Activated naive CD4-positive, alpha-beta T cell (primary cell): ENCODE results near the gene NPHS1.
"Not testable (repeated sequence)": the region's sequence is repeated elsewhere in the genome, so short reads cannot be mapped to it uniquely, and the experiment has no call there.

Experiments
- DNase-seq, 4 experiments: peaks; one replicate each; lab custom pipeline; 2025; lab: John Stamatoyannopoulos, UW

NPHS1 gene

DNA sequence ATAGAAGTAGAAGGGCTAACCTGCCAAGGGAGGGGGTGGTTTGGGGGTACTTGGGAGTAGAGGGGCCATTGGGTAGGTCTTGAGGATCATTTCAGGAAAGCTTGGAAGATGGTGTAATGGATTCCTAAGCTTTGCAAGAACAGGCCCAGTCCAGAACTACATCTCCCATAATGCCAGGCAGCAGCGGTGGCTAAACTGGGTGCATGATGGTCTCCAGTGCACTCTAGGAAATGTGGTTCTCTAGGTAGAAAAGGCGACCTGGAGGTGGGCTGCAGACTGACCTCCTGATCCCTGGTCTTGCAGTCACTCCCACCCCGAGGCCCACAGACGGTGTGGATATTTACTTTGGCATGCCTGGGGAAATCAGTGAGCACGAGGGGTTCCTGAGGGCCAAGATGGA, 19.9 kb upstream of the NPHS1 start:
- no peak for DNase-seq

DNA sequence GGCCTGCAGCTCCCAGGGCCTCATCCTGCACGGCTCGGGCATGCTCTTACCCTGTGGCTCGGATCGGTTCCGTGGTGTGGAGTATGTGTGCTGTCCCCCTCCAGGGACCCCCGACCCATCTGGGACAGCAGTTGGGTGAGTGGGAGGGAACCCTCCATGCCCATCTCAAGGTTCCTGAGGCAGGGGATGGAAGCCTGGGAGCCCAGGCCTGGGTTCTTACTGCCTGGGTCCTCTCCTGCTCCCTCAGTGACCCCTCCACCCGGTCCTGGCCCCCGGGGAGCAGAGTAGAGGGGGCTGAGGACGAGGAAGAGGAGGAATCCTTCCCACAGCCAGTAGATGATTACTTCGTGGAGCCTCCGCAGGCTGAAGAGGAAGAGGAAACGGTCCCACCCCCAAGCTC, 19.3 kb upstream of the NPHS1 start:
- no peak for DNase-seq

DNA sequence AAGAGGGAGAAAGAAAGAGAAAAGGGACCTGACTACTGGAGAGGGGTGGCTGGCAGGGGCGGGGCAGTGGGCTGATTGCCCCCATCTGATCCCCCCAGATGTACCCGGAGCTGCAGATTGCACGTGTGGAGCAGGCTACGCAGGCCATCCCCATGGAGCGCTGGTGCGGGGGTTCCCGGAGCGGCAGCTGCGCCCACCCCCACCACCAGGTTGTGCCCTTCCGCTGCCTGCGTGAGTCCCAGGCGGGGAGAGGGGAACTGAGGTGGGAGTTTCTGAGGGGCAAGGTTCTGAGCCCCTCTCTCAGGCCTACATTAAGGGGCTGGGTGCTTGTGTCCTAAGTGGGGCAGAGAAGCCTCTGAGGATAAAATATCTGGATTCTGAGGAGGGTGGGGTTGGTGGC, 18.5 kb upstream of the NPHS1 start:
- DNase-seq = no peak

DNA sequence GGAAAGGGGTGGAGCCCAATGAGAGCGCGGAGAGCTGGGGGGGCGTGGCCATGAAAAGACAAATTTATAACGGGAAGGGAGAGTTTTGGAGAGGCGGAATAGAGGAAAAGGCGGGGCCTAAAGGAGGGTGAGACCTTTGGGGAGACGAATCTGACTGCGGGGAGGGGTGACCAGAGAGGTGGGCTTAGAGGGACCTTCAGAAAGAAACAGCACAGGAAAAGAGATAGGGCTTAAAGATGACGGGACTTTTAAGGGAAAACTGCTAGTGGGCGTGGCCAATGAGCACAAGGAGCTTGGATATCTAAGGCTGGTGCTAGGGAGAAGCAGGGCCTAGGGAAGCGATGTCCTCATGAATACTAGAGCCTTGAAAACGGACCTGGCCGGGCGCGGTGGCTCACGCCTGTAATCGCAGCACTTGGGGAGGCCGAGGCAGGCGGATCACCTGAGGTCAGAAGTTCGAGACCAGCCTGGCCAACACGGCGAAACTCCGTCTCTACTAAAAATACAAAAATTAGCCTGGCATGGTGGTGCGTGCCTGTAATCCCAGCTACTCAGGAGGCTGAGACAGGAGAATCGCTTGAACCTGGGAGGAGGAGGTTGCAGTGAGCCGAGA, 17.9 kb upstream of the NPHS1 start:
- not testable (repeated sequence) for DNase-seq

DNA sequence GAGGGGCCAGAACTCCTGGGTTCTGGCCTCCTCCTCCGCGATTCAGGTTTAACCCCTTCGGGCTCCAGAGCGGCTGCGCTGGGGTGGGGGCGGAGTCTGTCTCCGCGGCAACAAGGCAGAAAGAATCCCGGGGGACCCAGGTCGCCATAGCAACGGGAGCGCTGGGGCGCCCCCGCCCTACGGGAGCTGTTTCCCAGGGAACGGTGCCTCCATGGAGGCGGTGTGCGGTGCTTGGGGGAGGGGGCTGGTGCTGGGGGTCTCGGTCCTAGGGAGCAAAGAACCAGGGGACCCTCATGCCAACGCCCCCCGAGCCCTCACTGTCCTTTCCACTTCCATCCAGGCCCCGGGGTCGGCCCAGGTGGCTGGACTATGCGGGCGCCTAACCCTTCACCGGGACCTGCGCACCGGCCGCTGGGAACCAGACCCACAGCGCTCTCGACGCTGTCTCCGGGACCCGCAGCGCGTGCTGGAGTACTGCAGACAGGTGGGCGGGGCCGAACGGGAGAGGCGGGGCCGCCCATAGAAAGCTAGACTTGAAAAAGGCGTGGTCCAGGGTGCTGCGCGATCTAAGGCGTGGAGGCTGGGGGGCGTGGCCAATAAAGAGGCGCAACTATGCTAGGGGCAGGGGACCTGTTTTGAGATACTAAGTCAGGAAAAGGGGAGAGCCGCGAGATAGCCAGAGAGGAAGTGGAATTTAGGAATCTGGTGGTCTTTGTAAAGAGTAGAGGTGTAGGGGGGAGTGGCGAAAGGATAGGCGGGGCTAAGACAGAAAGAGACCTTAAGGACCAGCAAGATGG, 17.2 kb upstream of the NPHS1 start:
- peak; percentile 28 to 73 (median 52) for DNase-seq

DNA sequence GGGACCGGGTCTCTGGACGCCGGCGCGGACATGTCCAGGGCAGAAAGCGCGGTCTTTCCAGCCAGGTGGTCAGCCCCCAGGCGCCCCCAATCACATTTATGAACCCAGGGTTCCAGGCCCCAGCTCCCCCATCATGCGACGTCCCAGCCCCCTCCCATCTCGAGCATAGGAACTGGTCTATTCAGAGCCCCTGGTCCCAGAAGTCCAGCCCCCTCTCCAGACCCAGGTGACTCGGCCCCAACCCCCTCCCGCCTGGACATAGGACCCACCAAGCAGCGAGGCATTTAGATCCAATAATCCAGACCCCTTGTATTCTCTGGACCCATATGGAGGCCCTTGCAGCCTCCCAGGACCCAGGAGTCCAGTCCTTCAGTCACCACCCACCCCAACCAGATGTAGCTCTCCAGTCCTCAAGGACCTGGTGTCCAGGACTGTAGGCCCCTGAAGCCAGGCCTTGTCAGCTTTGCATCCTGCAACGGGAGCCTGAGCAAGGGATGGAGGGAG, 16.6 kb upstream of the NPHS1 start:
- no peak for DNase-seq

DNA sequence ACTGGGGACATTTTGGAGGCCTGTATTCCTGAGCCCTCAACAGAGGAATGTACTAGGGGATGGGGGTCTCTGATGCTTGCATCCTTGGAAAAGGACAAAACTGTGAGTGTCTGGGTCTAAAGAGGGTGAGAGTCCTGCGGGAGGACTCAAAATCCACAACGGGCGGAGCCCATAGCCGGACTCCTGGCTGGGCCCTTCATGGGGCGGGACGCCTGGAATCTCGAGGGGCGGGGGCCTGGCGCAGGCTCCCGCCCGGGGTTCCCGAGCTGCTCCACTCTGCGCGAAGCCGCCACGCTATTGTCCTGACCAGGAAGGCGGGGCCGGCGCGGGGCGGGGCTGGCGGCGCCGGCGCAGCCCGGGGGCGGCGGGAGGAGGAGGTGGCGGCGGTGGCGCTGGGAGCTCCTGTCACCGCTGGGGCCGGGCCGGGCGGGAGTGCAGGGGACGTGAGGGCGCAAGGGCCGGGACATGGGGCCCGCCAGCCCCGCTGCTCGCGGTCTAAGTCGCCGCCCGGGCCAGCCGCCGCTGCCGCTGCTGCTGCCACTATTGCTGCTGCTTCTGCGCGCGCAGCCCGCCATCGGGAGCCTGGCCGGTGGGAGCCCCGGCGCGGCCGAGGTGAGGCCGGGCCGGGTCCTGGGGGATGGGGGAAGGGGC, 16.0 kb upstream of the NPHS1 start, which contains the start of gene APLP1:
TSS of gene APLP1 (plus strand) at position 403 of the 651 bp plus-strand sequence. CDS start at position 466, 63 bp downstream.
- peak in 2 of 4 experiments; percentile 21 to 57 for DNase-seq

DNA sequence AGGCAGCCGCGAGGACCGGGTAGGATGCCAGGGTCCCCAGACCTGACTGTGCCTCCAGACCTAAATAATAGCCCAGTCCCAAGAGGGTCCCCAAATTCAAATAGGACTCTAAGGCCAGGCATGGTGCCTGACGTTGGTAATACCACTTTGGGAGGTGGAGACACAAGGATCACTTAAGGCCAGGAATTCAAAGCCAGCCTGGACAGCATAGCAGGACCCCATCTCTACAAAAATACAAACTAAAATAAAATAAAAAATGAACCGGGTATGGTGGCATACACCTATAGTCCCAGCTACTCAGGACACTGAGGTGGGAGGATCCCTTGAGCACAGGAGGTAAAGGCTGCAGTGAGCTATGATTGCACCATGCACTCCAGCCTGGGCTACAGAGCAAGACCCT, 10.7 kb upstream of the NPHS1 start:
- no peak for DNase-seq

DNA sequence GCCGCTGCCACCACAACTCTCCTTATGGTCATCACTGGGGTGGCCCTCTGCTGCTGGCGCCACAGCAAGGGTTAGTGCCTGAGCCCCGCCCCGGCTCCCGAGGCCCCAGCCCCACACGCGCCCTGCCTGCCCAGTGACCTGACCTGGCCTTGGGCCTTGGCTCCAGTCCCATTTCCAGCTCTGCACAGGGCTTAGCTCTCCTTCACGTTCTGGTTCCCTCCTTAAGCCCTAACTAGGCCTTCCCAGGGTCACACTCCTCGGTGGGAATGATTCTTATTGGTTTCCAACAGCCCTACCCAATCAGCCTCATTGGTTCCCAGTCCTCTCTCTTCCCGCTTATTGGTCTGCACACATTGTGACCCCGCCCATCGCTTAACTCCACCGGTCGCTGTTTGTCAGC, 10.2 kb upstream of the NPHS1 start:
- DNase-seq = no peak

DNA sequence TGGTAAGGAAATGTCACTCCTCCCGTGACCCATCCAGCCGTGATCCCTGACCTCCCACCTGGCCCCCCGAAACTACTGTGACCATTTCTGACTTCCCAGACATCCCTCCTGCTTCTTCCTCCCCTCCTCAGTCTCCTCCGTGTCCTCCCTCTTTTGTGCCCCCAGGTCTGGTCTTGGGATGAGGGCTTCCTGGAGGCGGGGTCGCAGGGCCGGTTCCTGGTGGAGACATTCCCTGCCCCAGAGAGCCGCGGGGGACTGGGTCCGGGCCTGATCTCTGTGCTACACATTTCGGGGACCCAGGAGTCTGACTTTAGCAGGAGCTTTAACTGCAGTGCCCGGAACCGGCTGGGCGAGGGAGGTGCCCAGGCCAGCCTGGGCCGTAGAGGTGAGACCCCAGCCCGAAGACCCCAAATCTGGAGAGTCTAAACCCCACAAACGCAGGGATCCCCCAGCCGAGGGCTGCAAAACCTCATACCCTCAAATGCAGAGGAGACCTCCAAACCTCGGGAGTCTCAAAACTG, 9.4 kb upstream of the NPHS1 start:
- DNase-seq = no peak

DNA sequence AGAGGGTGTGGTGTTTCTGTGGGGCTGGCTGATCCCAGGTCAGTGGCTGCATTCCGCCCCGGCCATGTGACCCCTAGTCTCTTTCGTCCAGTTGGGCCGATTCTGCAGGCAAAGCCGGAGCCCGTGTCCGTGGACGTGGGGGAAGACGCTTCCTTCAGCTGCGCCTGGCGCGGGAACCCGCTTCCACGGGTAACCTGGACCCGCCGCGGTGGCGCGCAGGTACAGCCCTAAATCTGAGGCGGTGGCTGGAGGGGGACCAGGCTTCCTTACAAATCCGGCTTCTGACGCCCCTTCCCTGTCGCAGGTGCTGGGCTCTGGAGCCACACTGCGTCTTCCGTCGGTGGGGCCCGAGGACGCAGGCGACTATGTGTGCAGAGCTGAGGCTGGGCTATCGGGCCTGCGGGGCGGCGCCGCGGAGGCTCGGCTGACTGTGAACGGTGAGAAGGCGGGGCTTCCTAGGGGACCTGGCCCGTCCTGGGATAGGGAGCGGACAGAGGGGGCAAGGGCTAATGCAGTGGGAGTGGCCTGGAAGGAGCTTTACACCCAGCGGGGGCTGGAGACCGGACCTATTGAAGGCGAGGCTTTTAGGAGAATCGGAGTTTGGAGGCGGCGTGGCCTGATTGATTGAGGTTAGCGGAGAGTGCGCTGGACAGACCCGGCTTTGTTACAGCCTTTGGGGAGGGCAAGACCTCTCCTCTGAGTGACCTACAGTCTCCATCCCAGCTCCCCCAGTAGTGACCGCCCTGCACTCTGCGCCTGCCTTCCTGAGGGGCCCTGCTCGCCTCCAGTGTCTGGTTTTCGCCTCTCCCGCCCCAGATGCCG, 8.7 kb upstream of the NPHS1 start:
- no peak for DNase-seq

DNA sequence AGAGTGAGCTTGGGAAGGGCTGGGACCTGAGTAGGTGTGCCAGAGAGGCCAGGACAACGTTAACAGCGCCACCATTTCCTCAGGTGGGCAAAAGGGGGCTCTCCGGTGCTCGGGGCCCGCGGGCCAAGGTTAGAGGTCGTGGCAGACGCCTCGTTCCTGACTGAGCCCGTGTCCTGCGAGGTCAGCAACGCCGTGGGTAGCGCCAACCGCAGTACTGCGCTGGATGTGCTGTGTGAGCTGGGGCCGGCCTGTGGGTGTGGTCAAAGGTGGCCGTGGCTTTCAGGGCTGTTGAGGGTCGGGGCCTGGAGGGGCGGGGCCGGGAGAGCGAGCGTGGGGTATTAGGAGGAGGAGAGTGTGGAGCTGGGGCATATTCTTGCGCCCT, 8.1 kb upstream of the NPHS1 start:
- DNase-seq = no peak

DNA sequence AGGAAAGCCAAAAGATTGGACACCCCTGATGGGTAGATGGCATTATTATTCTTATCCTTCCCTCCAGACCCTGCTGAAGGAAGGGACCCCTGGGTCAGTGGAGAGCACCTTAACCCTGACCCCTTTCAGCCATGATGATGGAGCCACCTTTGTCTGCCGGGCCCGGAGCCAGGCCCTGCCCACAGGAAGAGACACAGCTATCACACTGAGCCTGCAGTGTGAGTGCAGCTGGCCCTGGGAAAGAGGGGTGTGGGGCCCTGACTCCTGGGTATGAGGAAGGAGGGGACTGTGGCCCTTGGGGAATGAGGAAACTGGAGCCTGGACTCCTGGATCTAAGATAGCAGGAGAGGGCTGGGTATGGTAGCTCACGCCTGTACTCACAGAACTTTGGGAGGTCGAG, 7.1 kb upstream of the NPHS1 start:
- DNase-seq = no peak

DNA sequence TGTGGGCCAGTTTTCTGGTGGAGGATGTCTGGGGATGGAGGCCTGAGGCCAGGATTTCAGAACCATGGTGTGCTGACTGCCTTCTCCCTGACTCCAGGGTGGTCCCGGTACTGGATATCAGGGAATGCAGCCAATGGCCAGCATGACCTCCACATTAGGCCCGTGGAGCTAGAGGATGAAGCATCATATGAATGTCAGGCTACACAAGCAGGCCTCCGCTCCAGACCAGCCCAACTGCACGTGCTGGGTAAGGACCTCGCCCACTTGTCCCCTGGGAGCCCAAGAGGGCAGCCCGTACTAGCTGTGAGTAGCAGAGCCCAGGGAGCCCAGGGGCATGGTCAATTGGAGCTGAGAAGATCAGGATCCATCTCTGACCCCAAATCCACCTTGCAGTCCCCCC, 6.0 kb upstream of the NPHS1 start:
- DNase-seq = no peak

DNA sequence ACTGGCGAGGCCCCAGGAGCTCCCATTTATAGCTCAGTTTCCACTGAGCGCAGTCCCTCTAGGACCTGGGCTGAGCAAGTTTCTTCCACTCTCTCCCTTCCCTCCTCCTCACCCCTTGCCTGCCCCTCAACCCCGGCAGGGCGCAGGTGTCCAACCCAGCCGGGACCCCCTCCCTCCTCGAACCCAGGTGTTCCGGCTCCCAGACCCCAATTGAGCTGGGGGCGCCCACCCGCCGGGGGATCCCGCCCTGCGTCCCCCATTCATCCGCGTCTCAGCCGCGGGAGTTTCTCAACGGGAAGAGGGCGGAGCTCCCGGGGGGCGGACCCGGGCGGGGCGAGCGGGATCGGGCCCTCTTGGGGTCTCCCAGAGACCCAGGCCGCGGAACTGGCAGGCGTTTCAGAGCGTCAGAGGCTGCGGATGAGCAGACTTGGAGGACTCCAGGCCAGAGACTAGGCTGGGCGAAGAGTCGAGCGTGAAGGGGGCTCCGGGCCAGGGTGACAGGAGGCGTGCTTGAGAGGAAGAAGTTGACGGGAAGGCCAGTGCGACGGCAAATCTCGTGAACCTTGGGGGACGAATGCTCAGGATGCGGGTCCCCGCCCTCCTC, 4.3 kb upstream of the NPHS1 start, which contains the start of gene KIRREL2:
TSS of gene KIRREL2 (plus strand) at position 366 of the 604 bp plus-strand sequence. CDS start at position 575, 209 bp downstream.
- DNase-seq = peak in 1 of 4 experiments; percentile 24

DNA sequence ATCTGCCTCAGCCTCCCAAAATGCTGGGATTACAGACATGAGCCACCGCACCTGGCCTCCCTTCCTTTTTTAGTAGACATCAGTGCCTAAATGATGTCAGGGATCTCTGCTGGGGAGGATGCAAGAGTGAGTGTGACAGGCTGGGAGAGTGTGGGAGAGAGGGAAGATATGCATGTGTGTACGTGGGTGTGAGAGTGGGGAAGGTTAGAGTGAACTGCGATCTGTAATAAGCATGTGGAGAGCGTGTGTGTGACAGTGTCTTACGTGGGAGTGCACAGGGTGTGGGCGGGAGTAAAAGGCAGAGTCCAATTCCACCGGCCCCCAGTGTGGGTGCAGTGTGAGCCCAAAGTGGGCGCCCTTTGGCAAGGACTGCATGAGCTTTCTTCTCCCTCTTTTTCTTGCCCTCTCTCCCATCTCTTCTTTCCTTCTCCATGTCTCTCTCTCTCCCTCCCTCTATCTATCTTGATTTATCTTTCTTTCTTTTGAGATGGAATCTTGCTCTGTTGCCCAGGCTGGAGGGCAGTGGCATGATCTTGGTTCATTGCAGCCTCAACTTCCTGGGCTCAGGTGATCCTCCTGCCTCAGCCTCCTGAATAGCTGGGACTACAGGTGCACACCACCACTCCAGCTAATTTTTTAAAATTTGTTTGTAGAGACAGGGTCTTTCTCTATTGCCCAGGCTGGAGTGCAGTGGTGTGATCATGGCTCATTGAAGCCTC, 893 bp upstream of the NPHS1 start:
- no peak for DNase-seq

DNA sequence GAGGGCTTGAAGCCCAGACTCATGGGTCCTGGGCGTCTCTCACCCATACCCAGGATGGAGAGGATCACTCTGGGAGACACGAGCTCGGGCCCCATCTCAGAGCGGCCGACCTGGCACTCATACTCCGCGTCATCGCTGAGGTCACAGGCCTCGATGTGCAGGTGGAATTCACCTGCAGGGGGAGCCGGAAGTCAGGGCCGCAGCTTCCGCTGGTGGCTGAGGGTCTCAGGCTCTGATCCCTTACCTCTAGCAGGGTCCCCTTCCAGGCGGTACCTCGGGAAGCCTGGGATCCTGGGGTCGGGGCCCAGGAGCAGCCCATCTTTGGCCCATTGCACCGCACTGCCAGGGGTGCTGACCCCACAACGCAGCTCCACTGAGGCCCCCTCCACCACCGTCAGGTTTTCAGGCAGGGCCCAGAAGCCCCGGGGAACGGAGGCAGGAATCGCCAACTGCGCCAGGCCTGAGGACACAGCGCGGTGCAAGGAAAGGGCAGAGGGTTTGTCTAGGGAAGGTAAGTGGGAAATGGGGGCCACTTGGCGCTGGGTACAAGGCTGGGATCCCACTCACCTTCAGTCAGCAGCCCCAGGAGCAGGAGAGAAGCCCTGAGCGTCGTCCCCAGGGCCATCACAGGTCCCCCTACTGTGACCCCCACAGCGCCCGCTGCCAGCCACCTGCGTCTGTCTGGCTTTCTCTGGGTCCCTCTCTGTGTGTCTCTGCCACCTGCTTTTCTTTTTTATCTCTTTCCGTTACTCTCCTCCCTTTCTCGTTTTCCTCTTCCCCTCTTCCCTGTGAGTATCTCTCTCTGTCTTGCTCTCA, 883 bp downstream of the NPHS1 start:
- no peak for DNase-seq

DNA sequence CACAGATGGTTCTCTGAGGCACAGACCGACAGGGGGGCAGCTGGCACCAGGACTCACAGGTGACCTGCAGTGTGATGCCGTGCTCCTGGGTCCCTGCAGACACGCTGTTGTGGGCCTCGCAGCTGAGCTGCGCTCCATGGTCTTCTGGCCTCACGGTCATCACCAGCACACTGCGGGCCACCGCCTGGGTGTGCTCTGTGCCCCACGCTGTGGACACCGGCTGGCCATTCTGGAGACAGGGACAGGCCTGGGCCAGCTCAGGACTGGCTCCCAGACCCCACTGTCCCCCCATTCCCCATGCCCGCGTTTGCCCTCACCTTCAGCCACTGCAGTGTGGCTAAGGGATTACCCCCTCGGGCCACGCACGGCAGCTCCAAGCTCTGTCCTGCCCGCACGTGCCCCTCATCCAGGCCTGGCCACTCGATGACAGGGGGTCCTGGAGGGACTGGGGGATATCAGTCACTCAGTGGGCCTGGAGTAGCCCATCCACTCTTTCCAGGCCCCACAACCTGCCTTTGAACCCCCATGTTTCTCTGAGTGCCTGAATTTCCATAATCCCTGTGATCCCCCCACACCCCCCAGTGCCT, 3.3 kb downstream of the NPHS1 start:
- DNase-seq = no peak

DNA sequence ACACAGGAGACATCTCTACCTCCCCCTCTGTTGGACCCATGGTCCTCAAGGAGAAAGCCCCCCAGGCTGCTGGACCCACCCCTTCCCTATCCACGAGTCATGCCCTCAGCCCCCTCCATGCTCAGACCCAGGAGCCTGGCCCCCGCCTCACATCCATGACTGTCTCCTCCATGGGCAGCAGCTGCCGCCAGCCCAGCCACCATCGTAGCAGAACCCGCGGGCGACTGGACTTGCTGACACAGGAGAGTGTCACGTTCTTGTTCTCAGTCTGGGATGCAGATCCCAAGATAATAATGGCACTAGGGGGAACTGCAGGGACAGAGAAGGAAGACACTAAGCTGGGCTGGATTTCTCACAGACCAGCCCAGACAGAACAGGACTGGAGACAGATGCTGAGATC, 3.8 kb downstream of the NPHS1 start:
- DNase-seq = no peak
